ENCODE measurements around the gene LYPD6B. TPM values are rescaled to one million over a fixed set of nuclear protein-coding genes. Genes with fewer than 3 reads are reported as not detected.

LYPD6B gene
- total RNA-seq, 1 donor, result 2.5 TPM

- no peaks in the 10 kb centered on the region for H3K79me2 ChIP-seq (ENCODE audit: insufficient read depth, low read length)
- TF ChIP-seq, protein P1, sequence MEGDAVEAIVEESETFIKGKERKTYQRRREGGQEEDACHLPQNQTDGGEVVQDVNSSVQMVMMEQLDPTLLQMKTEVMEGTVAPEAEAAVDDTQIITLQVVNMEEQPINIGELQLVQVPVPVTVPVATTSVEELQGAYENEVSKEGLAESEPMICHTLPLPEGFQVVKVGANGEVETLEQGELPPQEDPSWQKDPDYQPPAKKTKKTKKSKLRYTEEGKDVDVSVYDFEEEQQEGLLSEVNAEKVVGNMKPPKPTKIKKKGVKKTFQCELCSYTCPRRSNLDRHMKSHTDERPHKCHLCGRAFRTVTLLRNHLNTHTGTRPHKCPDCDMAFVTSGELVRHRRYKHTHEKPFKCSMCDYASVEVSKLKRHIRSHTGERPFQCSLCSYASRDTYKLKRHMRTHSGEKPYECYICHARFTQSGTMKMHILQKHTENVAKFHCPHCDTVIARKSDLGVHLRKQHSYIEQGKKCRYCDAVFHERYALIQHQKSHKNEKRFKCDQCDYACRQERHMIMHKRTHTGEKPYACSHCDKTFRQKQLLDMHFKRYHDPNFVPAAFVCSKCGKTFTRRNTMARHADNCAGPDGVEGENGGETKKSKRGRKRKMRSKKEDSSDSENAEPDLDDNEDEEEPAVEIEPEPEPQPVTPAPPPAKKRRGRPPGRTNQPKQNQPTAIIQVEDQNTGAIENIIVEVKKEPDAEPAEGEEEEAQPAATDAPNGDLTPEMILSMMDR (IDR thresholded peaks at IDR 0.05; ENCODE audit: extremely low read depth, low read depth, low read length), result no peak
- DNase-seq (ENCODE audit: insufficient read length, low spot score, missing footprints), result no peak
Observed at GRCh38 chr2:148993351-148993750, 45.1 kb upstream of the LYPD6B start.

GRCh38 chr2:148994341-148994740 lies 44.2 kb upstream of the LYPD6B start:
- Histone ChIP-seq H3K27ac (ENCODE audit: low read depth, low read length) (no peak overlapping the region), H3K79me2 (ENCODE audit: insufficient read depth, low read length) (no peaks in the 10 kb centered on the region), H3K4me3 (ENCODE audit: insufficient read depth, low read length) (no peak overlapping the region), H4K20me1 (ENCODE audit: insufficient read depth, low read length) (no peaks in the 10 kb centered on the region), H3K36me3 (ENCODE audit: insufficient read depth, low read length) (no peaks in the 10 kb centered on the region), H3K27me3 (ENCODE audit: insufficient read depth, low read length) (no peaks in the 10 kb centered on the region), H3K4me1 (ENCODE audit: insufficient read depth, low read length) (no peaks in the 10 kb centered on the region), H3K4me2 (ENCODE audit: insufficient read depth, low read length) (no peak overlapping the region), H2AFZ (ENCODE audit: low read length) (no peak overlapping the region), H3K9me3 (ENCODE audit: low read depth, low read length) (no peaks in the 10 kb centered on the region)
- TF ChIP-seq, protein P1 (IDR thresholded peaks at IDR 0.05; ENCODE audit: extremely low read depth, low read depth, low read length), result no peak
- no peak for DNase-seq (ENCODE audit: insufficient read length, low spot score, missing footprints)

More at GRCh38 chr2:148993351-148993750, 45.1 kb upstream of the LYPD6B start:
- Histone ChIP-seq H3K4me3 (ENCODE audit: insufficient read depth, low read length) (no peak overlapping the region), H3K27me3 (ENCODE audit: insufficient read depth, low read length) (no peaks in the 10 kb centered on the region), H2AFZ (ENCODE audit: low read length) (no peak overlapping the region), H3K4me1 (ENCODE audit: insufficient read depth, low read length) (no peaks in the 10 kb centered on the region), H3K9me3 (ENCODE audit: low read depth, low read length) (no peaks in the 10 kb centered on the region), H3K4me2 (ENCODE audit: insufficient read depth, low read length) (no peak overlapping the region), H4K20me1 (ENCODE audit: insufficient read depth, low read length) (no peaks in the 10 kb centered on the region), H3K27ac (ENCODE audit: low read depth, low read length) (no peak overlapping the region), H3K36me3 (ENCODE audit: insufficient read depth, low read length) (no peaks in the 10 kb centered on the region)

GRCh38 chr2:148996805-148997204 lies 41.7 kb upstream of the LYPD6B start:
- Histone ChIP-seq H4K20me1 (ENCODE audit: insufficient read depth, low read length) (no peaks in the 10 kb centered on the region), H3K4me3 (ENCODE audit: insufficient read depth, low read length) (no peak overlapping the region), H3K36me3 (ENCODE audit: insufficient read depth, low read length) (no peaks in the 10 kb centered on the region), H3K27ac (ENCODE audit: low read depth, low read length) (no peak overlapping the region), H3K27me3 (ENCODE audit: insufficient read depth, low read length) (no peaks in the 10 kb centered on the region), H3K79me2 (ENCODE audit: insufficient read depth, low read length) (no peaks in the 10 kb centered on the region), H3K9me3 (ENCODE audit: low read depth, low read length) (no peaks in the 10 kb centered on the region), H3K4me2 (ENCODE audit: insufficient read depth, low read length) (no peak overlapping the region), H2AFZ (ENCODE audit: low read length) (no peak overlapping the region), H3K4me1 (ENCODE audit: insufficient read depth, low read length) (no peaks in the 10 kb centered on the region)
- DNase-seq (ENCODE audit: insufficient read length, low spot score, missing footprints), result no peak
- TF ChIP-seq, protein P1 (IDR thresholded peaks at IDR 0.05; ENCODE audit: extremely low read depth, low read depth, low read length), result no peak

DNA sequence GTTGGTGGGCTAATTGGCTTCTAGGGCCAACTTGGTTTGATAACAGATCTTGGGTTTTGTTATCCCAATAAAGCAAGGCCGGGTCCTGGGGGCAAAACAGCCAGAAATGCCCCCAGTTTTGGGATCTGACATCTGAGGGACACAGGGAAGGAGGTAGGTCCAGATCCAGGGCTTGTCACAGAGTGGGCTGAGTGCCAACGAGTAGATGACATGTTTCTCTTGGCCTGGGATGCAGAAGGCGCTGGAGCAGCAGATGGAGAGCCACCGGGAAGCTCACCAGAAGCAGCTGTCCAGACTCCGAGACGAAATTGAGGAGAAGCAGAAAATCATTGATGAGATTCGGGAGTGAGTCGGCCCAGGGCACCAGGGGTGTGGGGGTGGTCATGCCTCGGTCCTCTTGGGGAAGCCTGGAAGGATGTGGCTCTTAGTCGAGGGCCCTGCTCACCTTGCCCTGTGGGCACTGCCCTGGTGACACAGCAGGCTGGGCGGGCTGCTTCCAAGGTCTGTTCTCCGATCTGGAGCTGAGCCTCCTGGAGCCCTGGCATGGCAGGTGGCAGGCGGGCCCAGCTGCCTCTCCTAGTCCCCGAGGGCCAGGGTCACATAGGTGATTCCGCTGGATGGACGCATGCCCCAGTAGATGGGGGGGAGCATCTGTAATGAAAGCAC lies 40.2 kb upstream of the LYPD6B start:
- Histone ChIP-seq H3K36me3 (ENCODE audit: insufficient read depth, low read length) (no peaks in the 10 kb centered on the region), H3K4me1 (ENCODE audit: insufficient read depth, low read length) (no peaks in the 10 kb centered on the region), H2AFZ (ENCODE audit: low read length) (no peak overlapping the region), H3K4me2 (ENCODE audit: insufficient read depth, low read length) (no peak overlapping the region), H3K79me2 (ENCODE audit: insufficient read depth, low read length) (no peaks in the 10 kb centered on the region), H3K27me3 (ENCODE audit: insufficient read depth, low read length) (no peaks in the 10 kb centered on the region), H3K4me3 (ENCODE audit: insufficient read depth, low read length) (no peak overlapping the region), H3K9me3 (ENCODE audit: low read depth, low read length) (no peaks in the 10 kb centered on the region), H4K20me1 (ENCODE audit: insufficient read depth, low read length) (no peaks in the 10 kb centered on the region), H3K27ac (ENCODE audit: low read depth, low read length) (no peak overlapping the region)
- no peak for DNase-seq (ENCODE audit: insufficient read length, low spot score, missing footprints)
- TF ChIP-seq, protein P1 (IDR thresholded peaks at IDR 0.05; ENCODE audit: extremely low read depth, low read depth, low read length), result no peak

All from osteoblast (primary cell).